ENCODE results near the gene PCGF5.
"Not testable (repeated sequence)": the region's sequence is repeated elsewhere in the genome, so short reads cannot be mapped to it uniquely, and the experiment has no call there.

The PCGF5 gene

GRCh38 chr10:91290607-91291006, 70.1 kb downstream of the PCGF5 start:
- no peak overlapping the region for H3K4me3 ChIP-seq (ENCODE audit: low read depth in 1 of 2, low read length in 2 of 2)
- H3K36me3 ChIP-seq (ENCODE audit: insufficient read depth, low read length): no peaks in the 10 kb centered on the region
- H3K9me3 ChIP-seq (ENCODE audit: low read length): no peaks in the 10 kb centered on the region
- no peak overlapping the region for H3K27ac ChIP-seq (ENCODE audit: low read depth, low read length)
- H3K4me1 ChIP-seq (ENCODE audit: insufficient read depth, low read length): peaks cover 9% of the 10 kb centered on the region
- H3K27me3 ChIP-seq (ENCODE audit: control insufficient read depth in 1 of 2, insufficient read depth in 2 of 2, low read length in 2 of 2): no peaks in the 10 kb centered on the region
- no peak overlapping the region for H3K9ac ChIP-seq (ENCODE audit: low read length)

GRCh38 chr10:91294134-91294906, 73.9 kb downstream of the PCGF5 start:
- no peaks in the 10 kb centered on the region for H3K36me3 ChIP-seq (ENCODE audit: insufficient read depth, low read length)

GRCh38 chr10:91295346-91295745, 74.9 kb downstream of the PCGF5 start:
- Histone ChIP-seq H3K4me3 (ENCODE audit: low read depth in 1 of 2, low read length in 2 of 2) (no peak overlapping the region), H3K36me3 (ENCODE audit: insufficient read depth, low read length) (no peaks in the 10 kb centered on the region), H3K4me1 (ENCODE audit: insufficient read depth, low read length) (peaks cover 5% of the 10 kb centered on the region), H3K27ac (ENCODE audit: low read depth, low read length) (no peak overlapping the region), H3K27me3 (ENCODE audit: control insufficient read depth in 1 of 2, insufficient read depth in 2 of 2, low read length in 2 of 2) (no peaks in the 10 kb centered on the region), H3K9me3 (ENCODE audit: low read length) (no peaks in the 10 kb centered on the region), H3K9ac (ENCODE audit: low read length) (no peak overlapping the region)

More at GRCh38 chr10:91294134-91294906, 73.9 kb downstream of the PCGF5 start:
- H3K27ac ChIP-seq (ENCODE audit: low read depth, low read length): no peak overlapping the region
- no peaks in the 10 kb centered on the region for H3K27me3 ChIP-seq (ENCODE audit: control insufficient read depth in 1 of 2, insufficient read depth in 2 of 2, low read length in 2 of 2)
- no peaks in the 10 kb centered on the region for H3K9me3 ChIP-seq (ENCODE audit: low read length)
- H3K4me3 ChIP-seq (ENCODE audit: low read depth in 1 of 2, low read length in 2 of 2): no peak overlapping the region
- no peak overlapping the region for H3K9ac ChIP-seq (ENCODE audit: low read length)
- peaks cover 5% of the 10 kb centered on the region for H3K4me1 ChIP-seq (ENCODE audit: insufficient read depth, low read length)

GRCh38 chr10:91296471-91296870, 76.0 kb downstream of the PCGF5 start:
- H3K4me1 ChIP-seq (ENCODE audit: insufficient read depth, low read length): peaks cover 5% of the 10 kb centered on the region
- no peaks in the 10 kb centered on the region for H3K27me3 ChIP-seq (ENCODE audit: control insufficient read depth in 1 of 2, insufficient read depth in 2 of 2, low read length in 2 of 2)
- H3K27ac ChIP-seq (ENCODE audit: low read depth, low read length): no peak overlapping the region
- no peak overlapping the region for H3K4me3 ChIP-seq (ENCODE audit: low read depth in 1 of 2, low read length in 2 of 2)
- no peak overlapping the region for H3K9ac ChIP-seq (ENCODE audit: low read length)
- H3K9me3 ChIP-seq (ENCODE audit: low read length): no peaks in the 10 kb centered on the region
- H3K36me3 ChIP-seq (ENCODE audit: insufficient read depth, low read length): no peaks in the 10 kb centered on the region

GRCh38 chr10:91298224-91298871, 77.9 kb downstream of the PCGF5 start:
- Histone ChIP-seq H3K36me3 (ENCODE audit: insufficient read depth, low read length) (no peaks in the 10 kb centered on the region), H3K27me3 (ENCODE audit: control insufficient read depth in 1 of 2, insufficient read depth in 2 of 2, low read length in 2 of 2) (no peaks in the 10 kb centered on the region), H3K9me3 (ENCODE audit: low read length) (no peaks in the 10 kb centered on the region), H3K4me1 (ENCODE audit: insufficient read depth, low read length) (peaks cover 5% of the 10 kb centered on the region), H3K9ac (ENCODE audit: low read length) (no peak overlapping the region), H3K27ac (ENCODE audit: low read depth, low read length) (no peak overlapping the region), H3K4me3 (ENCODE audit: low read depth in 1 of 2, low read length in 2 of 2) (peak overlapping the region; percentile 38 to 72)

GRCh38 chr10:91299999-91300575, 79.6 kb downstream of the PCGF5 start:
- Histone ChIP-seq H3K9me3 (ENCODE audit: low read length) (no peaks in the 10 kb centered on the region), H3K27me3 (ENCODE audit: control insufficient read depth in 1 of 2, insufficient read depth in 2 of 2, low read length in 2 of 2) (no peaks in the 10 kb centered on the region), H3K27ac (ENCODE audit: low read depth, low read length) (no peak overlapping the region), H3K4me1 (ENCODE audit: insufficient read depth, low read length) (peaks cover 5% of the 10 kb centered on the region), H3K4me3 (ENCODE audit: low read depth in 1 of 2, low read length in 2 of 2) (no peak overlapping the region), H3K9ac (ENCODE audit: low read length) (no peak overlapping the region), H3K36me3 (ENCODE audit: insufficient read depth, low read length) (no peaks in the 10 kb centered on the region)

GRCh38 chr10:91302946-91303345, 82.5 kb downstream of the PCGF5 start:
- not testable (repeated sequence) for H3K27ac ChIP-seq (ENCODE audit: low read depth, low read length); H3K36me3 ChIP-seq (ENCODE audit: insufficient read depth, low read length); H3K9me3 ChIP-seq (ENCODE audit: low read length); H3K27me3 ChIP-seq (ENCODE audit: control insufficient read depth in 1 of 2, insufficient read depth in 2 of 2, low read length in 2 of 2); H3K4me3 ChIP-seq (ENCODE audit: low read depth in 1 of 2, low read length in 2 of 2); H3K9ac ChIP-seq (ENCODE audit: low read length); H3K4me1 ChIP-seq (ENCODE audit: insufficient read depth, low read length)

GRCh38 chr10:91305979-91306378, 85.5 kb downstream of the PCGF5 start:
- not testable (repeated sequence) for H3K36me3 ChIP-seq (ENCODE audit: insufficient read depth, low read length); H3K4me3 ChIP-seq (ENCODE audit: low read depth in 1 of 2, low read length in 2 of 2); H3K9me3 ChIP-seq (ENCODE audit: low read length); H3K4me1 ChIP-seq (ENCODE audit: insufficient read depth, low read length); H3K27ac ChIP-seq (ENCODE audit: low read depth, low read length); H3K9ac ChIP-seq (ENCODE audit: low read length); H3K27me3 ChIP-seq (ENCODE audit: control insufficient read depth in 1 of 2, insufficient read depth in 2 of 2, low read length in 2 of 2)

GRCh38 chr10:91307489-91307888, 87.0 kb downstream of the PCGF5 start:
- H3K9me3 ChIP-seq (ENCODE audit: low read length): no peaks in the 10 kb centered on the region
- H3K27ac ChIP-seq (ENCODE audit: low read depth, low read length): no peak overlapping the region
- H3K4me3 ChIP-seq (ENCODE audit: low read depth in 1 of 2, low read length in 2 of 2): no peak overlapping the region
- no peaks in the 10 kb centered on the region for H3K4me1 ChIP-seq (ENCODE audit: insufficient read depth, low read length)
- H3K36me3 ChIP-seq (ENCODE audit: insufficient read depth, low read length): no peaks in the 10 kb centered on the region
- H3K9ac ChIP-seq (ENCODE audit: low read length): no peak overlapping the region
- no peaks in the 10 kb centered on the region for H3K27me3 ChIP-seq (ENCODE audit: control insufficient read depth in 1 of 2, insufficient read depth in 2 of 2, low read length in 2 of 2)

GRCh38 chr10:91309711-91310110, 89.2 kb downstream of the PCGF5 start:
- Histone ChIP-seq H3K4me1 (ENCODE audit: insufficient read depth, low read length) (no peaks in the 10 kb centered on the region), H3K9me3 (ENCODE audit: low read length) (no peaks in the 10 kb centered on the region), H3K27me3 (ENCODE audit: control insufficient read depth in 1 of 2, insufficient read depth in 2 of 2, low read length in 2 of 2) (no peaks in the 10 kb centered on the region), H3K27ac (ENCODE audit: low read depth, low read length) (no peak overlapping the region), H3K36me3 (ENCODE audit: insufficient read depth, low read length) (no peaks in the 10 kb centered on the region), H3K4me3 (ENCODE audit: low read depth in 1 of 2, low read length in 2 of 2) (no peak overlapping the region), H3K9ac (ENCODE audit: low read length) (no peak overlapping the region)

GRCh38 chr10:91311601-91312381, 91.3 kb downstream of the PCGF5 start:
- no peaks in the 10 kb centered on the region for H3K4me1 ChIP-seq (ENCODE audit: insufficient read depth, low read length)
- no peaks in the 10 kb centered on the region for H3K36me3 ChIP-seq (ENCODE audit: insufficient read depth, low read length)
- no peak overlapping the region for H3K9ac ChIP-seq (ENCODE audit: low read length)
- no peaks in the 10 kb centered on the region for H3K27me3 ChIP-seq (ENCODE audit: control insufficient read depth in 1 of 2, insufficient read depth in 2 of 2, low read length in 2 of 2)
- no peak overlapping the region for H3K4me3 ChIP-seq (ENCODE audit: low read depth in 1 of 2, low read length in 2 of 2)
- H3K27ac ChIP-seq (ENCODE audit: low read depth, low read length): no peak overlapping the region
- H3K9me3 ChIP-seq (ENCODE audit: low read length): no peaks in the 10 kb centered on the region

All from muscle layer of colon (tissue), 2 donors.